AG09309 (cell line): ENCODE measurements around the gene FKBP1B.

Experiments used
- DNase-seq: peaks from one replicate; pipeline ENCODE4 v3.0.0-alpha.2; 2010; ENCODE audit warnings: low read depth
- H3K4me3 ChIP-seq: 2 replicates; pipeline ENCODE4 v1.5.1; 2011; ENCODE audit warnings: mild to moderate bottlenecking, low read depth, low read length, moderate library complexity; ENCODE audit not compliant: control insufficient read depth
- CTCF ChIP-seq: IDR thresholded peaks from 2 replicates; pipeline ENCODE4 v1.5.1; 2011; ENCODE audit warnings: mild to moderate bottlenecking, low read depth, low read length, inconsistent platforms; ENCODE audit not compliant: insufficient read depth, control insufficient read depth; ENCODE audit errors: missing control alignments

The FKBP1B gene

GRCh38 chr2:24049485-24050021 is at the start of gene FKBP1B:
FKBP1B (plus strand) TSS chr2:24049741; CDS start chr2:24049850, 109 bp downstream.
- no peak for TF ChIP-seq CTCF
- DNase-seq = no peak

DNA sequence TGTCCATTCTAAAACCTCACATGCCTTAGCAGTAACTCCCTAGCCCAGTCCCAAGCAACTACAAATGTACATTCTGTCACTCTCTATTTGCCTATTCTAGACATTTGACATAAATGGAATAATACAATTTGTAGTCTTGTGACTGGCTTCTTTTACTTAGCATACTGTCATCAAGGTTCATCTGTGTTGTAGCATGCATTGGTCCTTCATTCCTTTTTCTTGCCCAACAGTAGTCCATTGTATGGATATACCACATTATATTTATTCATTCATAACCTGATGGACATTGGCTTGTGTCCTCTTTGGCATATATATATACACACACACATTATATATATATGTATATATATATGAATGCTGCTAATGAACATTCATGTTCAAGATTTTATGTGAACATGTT is 41.8 kb upstream of the FKBP1B start:
- no peak overlapping the region for H3K4me3 ChIP-seq
- no peak for DNase-seq
- TF ChIP-seq CTCF = no peak

More at GRCh38 chr2:24049485-24050021, at the start of gene FKBP1B:
- H3K4me3 ChIP-seq = peak within 1 kb of the TSS; percentile 84

- no peak for TF ChIP-seq CTCF
- H3K4me3 ChIP-seq = no peak overlapping the region
- no peak for DNase-seq
These were observed 40.7 kb upstream of the FKBP1B start for GRCh38 chr2:24008672-24009366.

DNA sequence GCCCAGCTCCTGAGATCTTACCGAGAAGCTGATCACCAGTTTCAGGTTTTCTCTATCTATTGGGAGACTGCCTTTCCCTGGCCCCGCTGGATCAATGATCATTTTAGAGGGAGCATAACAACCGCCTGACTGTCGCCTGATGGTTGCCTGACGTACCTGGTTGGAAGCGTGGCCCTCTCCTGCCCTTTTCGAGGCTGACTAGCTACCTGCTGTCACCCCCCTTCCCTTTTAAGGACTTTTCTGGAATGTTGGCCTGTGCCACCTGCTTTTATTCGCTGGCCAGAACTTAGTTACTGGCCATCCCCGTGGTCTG is 40.2 kb upstream of the FKBP1B start:
- TF ChIP-seq CTCF = no peak
- no peak overlapping the region for H3K4me3 ChIP-seq
- no peak for DNase-seq

DNA sequence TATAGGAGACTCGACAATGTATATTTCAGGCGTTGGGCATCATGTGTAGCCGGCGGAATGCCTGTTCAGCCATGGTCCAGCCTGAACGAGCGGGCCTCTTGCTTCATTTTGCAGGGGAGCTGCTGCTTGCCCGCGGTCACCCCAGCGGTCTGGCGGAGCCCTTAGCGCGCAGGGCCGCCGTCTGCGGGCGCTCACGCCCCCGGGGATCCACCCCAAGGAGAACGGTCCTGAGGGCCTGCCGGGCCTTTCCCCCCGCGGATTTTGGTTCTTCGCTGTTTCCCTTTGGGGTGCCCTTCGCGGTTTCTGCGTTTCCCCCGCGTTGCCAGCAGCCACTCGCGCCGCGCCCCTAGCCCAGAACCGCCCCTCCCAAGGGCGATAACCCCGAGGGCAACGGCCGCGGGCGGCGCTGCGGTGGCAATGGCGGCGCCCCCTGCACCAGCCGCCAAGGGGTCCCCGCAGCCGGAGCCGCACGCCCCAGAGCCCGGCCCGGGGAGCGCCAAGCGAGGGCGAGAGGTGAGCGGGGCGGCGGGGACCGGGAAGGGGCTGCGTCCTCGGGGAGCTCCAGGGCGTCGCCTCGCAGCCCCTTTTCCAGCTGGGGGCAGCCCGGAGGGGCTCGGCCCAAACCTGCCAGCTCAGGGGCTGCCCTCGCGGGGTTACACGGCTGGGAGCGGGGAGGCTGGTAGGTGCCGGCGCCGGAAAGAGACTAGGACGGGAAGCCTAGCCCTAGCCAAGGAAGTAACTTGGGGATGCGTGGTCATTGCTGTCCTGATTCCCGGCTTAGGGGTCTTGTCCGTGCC is 39.7 kb upstream of the FKBP1B start, which contains the start of gene MFSD2B:
Gene MFSD2B (plus strand): TSS at position 406 of the 797 bp plus-strand sequence. CDS start 12 bp downstream, at position 418.
- peak within 1 kb of the TSS; percentile 47 for H3K4me3 ChIP-seq
- TF ChIP-seq CTCF = no peak
- DNase-seq = no peak

DNA sequence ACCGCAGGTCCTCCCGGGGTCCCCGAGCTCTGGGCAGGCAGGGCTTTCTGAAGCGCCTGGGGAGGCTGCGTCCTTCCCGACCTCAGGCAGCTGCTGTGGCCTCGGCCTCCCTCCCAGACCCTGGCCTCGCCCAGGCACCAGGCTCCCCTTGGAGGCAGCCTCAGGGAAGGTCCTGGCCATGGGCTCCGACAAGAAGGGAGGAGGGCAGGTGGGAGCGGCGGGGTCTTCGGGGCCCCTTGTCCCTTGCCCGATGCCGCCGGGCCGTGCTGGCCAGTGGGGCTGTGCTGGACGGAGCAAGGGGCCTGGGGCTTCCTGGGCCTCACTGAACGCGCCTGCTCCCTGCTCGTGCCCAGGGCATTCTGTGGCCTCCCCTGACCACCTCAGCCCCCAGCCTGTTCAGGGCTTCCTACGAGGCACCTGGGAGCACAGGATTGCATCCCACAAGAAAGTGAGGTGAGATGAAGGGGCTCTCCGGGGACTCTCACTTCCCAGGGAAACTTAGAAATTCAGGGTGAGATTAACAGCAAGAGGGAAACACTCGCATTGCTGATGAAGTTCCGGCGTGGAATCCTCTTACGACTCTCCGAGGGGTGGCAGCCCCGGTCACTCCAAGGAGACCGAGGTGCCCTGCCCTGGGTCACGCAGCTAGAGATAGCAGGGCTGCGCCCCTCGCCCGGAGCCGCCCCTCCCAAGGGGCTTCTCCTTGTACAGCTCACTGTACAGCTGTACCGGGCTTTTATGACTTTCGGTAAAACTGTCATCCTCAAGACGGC is 38.9 kb upstream of the FKBP1B start:
- TF ChIP-seq CTCF = no peak
- H3K4me3 ChIP-seq = peak overlapping the region; percentile 47; the same call in 1 of the 2 replicates
- DNase-seq = no peak
